HTERT RPE-1 (cell line): ENCODE measurements around the gene ZFP36.

Source experiments
- in situ Hi-C: fragments of 300-500 bp; cut with MboI; formaldehyde crosslinking; loops from 4 replicates; pipeline ENCODE4 v1.14.3; 2020; ENCODE audit warnings: low sequenced_read_pairs

ZFP36 gene

GRCh38 chr19:39417463-39418181 is 11.0 kb downstream of the ZFP36 start:
- in situ Hi-C loops, result no loop called here

GRCh38 chr19:39419003-39419402 is 12.4 kb downstream of the ZFP36 start:
- in situ Hi-C loops, result no loop called here

GRCh38 chr19:39420769-39421168 is 14.1 kb downstream of the ZFP36 start:
- in situ Hi-C loops, result no loop called here

- in situ Hi-C loops, result no loop called here
Observed at GRCh38 chr19:39422020-39422419, 15.4 kb downstream of the ZFP36 start.

GRCh38 chr19:39423258-39424086 is 16.8 kb downstream of the ZFP36 start:
- in situ Hi-C loops, result no loop called here

- in situ Hi-C loops, result no loop called here
Observed at GRCh38 chr19:39424934-39425333, 18.3 kb downstream of the ZFP36 start.

GRCh38 chr19:39425744-39426143 is 19.1 kb downstream of the ZFP36 start:
- in situ Hi-C loops, result no loop called here

- in situ Hi-C loops, result no loop called here
Observed at GRCh38 chr19:39426170-39426569, 19.5 kb downstream of the ZFP36 start.

- in situ Hi-C loops, result no loop called here
Observed at GRCh38 chr19:39427707-39428106, 21.1 kb downstream of the ZFP36 start.

GRCh38 chr19:39428283-39429112 is 21.9 kb downstream of the ZFP36 start:
- in situ Hi-C loops, result no loop called here

GRCh38 chr19:39430675-39431593 is 24.3 kb downstream of the ZFP36 start:
- in situ Hi-C loops, result no loop called here

- in situ Hi-C loops, result no loop called here
Observed at GRCh38 chr19:39432677-39433025, 26.0 kb downstream of the ZFP36 start.

GRCh38 chr19:39433480-39434079 is 26.9 kb downstream of the ZFP36 start:
- in situ Hi-C loops, result no loop called here

GRCh38 chr19:39434123-39435076 is 27.8 kb downstream of the ZFP36 start:
- in situ Hi-C loops, result no loop called here

- in situ Hi-C loops, result no loop called here
Observed at GRCh38 chr19:39435499-39436349, 29.1 kb downstream of the ZFP36 start, which contains the start of gene RPS16. TSS of gene RPS16 (minus strand) at chr19:39435949. CDS start at chr19:39435895, 54 bp downstream.

GRCh38 chr19:39436350-39436716 is 29.7 kb downstream of the ZFP36 start:
- in situ Hi-C loops, result no loop called here

GRCh38 chr19:39438270-39438934 is 31.8 kb downstream of the ZFP36 start:
- in situ Hi-C loops, result no loop called here
